Activated CD4-positive, alpha-beta T cell treated with anti-CD3 and anti-CD28 coated beads, Interleukin-2, amount 50 U/mL, for 24 hours (primary cell): ENCODE measurements around the gene MTHFR.

Experiments used
- DNase-seq, 2 donors: peaks; one replicate each; pipeline ENCODE4 v3.0.0-alpha.2; 2020; ENCODE audit warnings: low read depth in 1 of 2, low spot score in 1 of 2

Gene MTHFR

DNA sequence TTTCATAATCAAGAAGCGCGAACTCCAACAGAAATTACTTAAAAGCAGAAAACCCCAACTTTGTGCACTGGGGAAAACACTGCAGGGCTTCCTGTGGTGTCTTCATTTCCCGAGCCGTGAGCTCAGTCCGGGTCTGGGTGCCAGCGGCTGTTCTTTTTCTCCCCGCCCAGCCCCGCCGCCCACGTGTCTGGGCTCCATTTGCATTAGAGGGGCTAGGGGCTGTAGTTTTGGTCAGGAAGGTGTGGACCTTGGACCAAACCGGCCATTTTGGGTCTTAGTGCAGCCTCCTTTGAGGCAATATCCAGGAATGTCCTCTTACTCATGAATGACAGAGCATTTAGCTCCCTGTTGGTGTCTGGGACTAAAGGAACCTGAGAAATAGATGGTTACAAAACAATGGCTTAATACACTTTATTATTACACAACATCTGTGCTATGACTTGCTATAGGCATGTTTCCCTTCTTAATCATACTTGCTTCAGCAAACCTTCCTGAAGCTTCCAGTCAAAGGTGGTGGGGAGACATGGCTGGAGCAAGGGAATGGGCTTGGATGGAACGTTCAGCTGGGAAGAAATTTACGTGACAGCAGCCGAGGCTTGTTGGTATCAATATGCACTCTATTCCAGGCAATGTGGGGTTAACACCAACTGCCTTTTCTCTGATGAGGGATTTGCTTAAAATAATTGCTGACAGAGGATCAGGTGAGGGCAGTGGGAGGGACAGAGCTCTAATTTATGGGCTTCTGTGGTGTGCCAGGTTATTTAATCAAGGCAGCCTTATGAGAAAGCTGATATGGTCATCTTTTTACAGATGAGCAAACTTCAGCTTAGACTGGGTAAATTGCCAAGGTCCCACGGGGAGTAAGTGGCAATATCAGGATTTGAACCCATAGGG, 68.8 kb downstream of the MTHFR start:
- DNase-seq: no peak

DNA sequence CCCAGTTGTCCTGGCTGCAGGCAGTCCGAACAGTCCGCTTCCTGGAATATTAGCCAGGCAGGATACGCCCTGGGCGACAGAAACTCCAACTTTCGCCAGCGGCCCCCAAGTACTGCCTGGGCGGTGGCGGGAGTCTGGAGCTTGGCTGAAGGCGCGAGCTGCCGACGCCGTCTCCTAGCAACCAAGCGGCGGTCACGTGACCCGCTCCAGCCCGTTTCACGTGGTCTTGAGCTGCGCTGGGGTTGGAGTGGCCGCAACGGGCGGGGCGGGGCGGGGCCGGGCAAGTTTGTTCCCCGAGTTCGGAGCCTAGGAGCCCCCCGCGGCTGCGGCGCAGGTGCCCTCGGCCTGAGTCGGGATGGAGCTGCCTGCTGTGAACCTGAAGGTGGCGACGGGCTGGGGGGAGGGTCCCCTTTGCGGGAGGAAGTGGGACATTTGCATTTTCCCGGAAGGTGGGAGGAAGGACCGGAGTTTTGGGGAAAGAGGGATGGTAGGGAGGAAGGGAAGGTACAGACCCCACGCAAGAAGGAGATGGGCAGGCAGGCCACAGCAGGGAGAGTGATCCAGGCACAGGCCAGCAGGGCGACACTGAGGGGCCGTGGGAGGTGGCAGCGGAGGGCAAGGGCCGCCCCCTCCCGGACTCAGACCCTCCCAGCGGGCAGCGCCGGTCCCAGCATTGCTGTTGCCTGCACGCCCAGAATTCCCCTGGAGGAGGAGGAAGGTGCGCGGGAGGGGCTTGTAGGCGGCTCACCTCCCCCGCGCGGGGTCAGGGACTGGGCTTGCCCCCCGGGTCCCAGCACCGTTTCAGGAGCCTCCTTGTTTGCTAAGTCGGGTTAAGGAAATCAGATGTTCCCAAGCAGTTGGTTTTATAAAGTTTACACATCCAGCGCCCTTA, 69.7 kb downstream of the MTHFR start, which contains the start of gene AGTRAP:
Gene AGTRAP, plus strand, starts transcription at position 283 of the 892 bp plus-strand sequence. Its CDS starts 73 bp downstream, at position 356.
- peak; percentile 70 to 84 for DNase-seq
